Islet precursor cell (in vitro differentiated cells): ENCODE data around the gene PCSK5.
"Not testable (repeated sequence)": the region's sequence is repeated elsewhere in the genome, so short reads cannot be mapped to it uniquely, and the experiment has no call there.

Experiments
- DNase-seq: peaks from one replicate; pipeline ENCODE4 v3.0.0-alpha.2; 2018

PCSK5 gene

GRCh38 chr9:76333388-76333787, 442.9 kb downstream of the PCSK5 start:
- no peak for DNase-seq

- DNase-seq: no peak
Measured at GRCh38 chr9:76333964-76334363, 443.5 kb downstream of the PCSK5 start.

- no peak for DNase-seq
Measured at GRCh38 chr9:76336027-76336426, 445.6 kb downstream of the PCSK5 start.

GRCh38 chr9:76338418-76338817, 447.9 kb downstream of the PCSK5 start:
- no peak for DNase-seq

- no peak for DNase-seq
Measured at GRCh38 chr9:76341616-76342015, 451.1 kb downstream of the PCSK5 start.

- no peak for DNase-seq
Measured at GRCh38 chr9:76342201-76342600, 451.7 kb downstream of the PCSK5 start.

GRCh38 chr9:76342858-76343257, 452.4 kb downstream of the PCSK5 start:
- no peak for DNase-seq

GRCh38 chr9:76349865-76350264, 459.4 kb downstream of the PCSK5 start:
- no peak for DNase-seq

GRCh38 chr9:76351006-76351405, 460.5 kb downstream of the PCSK5 start:
- no peak for DNase-seq

- DNase-seq: no peak
Measured at GRCh38 chr9:76352026-76352620, 461.6 kb downstream of the PCSK5 start.

GRCh38 chr9:76353280-76353679, 462.8 kb downstream of the PCSK5 start:
- no peak for DNase-seq

GRCh38 chr9:76354221-76354620, 463.7 kb downstream of the PCSK5 start:
- DNase-seq: no peak

- DNase-seq: no peak
Measured at GRCh38 chr9:76355886-76356285, 465.4 kb downstream of the PCSK5 start.

- DNase-seq: no peak
Measured at GRCh38 chr9:76357555-76357954, 467.1 kb downstream of the PCSK5 start.

- DNase-seq: no peak
Measured at GRCh38 chr9:76358628-76359280, 468.3 kb downstream of the PCSK5 start.

GRCh38 chr9:76359365-76359764, 468.9 kb downstream of the PCSK5 start:
- DNase-seq: no peak

- no peak for DNase-seq
Measured at GRCh38 chr9:76359766-76360165, 469.3 kb downstream of the PCSK5 start.

- DNase-seq: not testable (repeated sequence)
Measured at GRCh38 chr9:76362332-76363031, 472.0 kb downstream of the PCSK5 start.

GRCh38 chr9:76363032-76363395, 472.5 kb downstream of the PCSK5 start:
- DNase-seq: no peak

- peak; percentile 79 for DNase-seq
Measured at GRCh38 chr9:76365028-76365427, 474.6 kb downstream of the PCSK5 start.

GRCh38 chr9:76366275-76366674, 475.8 kb downstream of the PCSK5 start:
- DNase-seq: no peak

GRCh38 chr9:76369583-76369982, 479.1 kb downstream of the PCSK5 start:
- DNase-seq: no peak

GRCh38 chr9:76370396-76371023, 480.0 kb downstream of the PCSK5 start:
- no peak for DNase-seq

GRCh38 chr9:76371901-76372300, 481.4 kb downstream of the PCSK5 start:
- no peak for DNase-seq
